GM23338 (cell line): ENCODE results near the gene ASGR1. TPM values are rescaled to one million over a fixed set of nuclear protein-coding genes. Genes with fewer than 3 reads are reported as not detected.

ENCODE experiments used
- ATAC-seq: fragments of 200-7000 bp; cut with Tn5 transposase; 3 replicates; pipeline ENCODE4 v1.9.1; 2020
- DNase-seq: peaks from one replicate; pipeline ENCODE4 v3.0.0-alpha.2; 2015; ENCODE audit warnings: low spot score
- H2AFZ ChIP-seq: fragments of 200-600 bp; sonication (generic); 2 replicates; pipeline ENCODE4 v1.8.0; 2016; ENCODE audit warnings: antibody characterized with exemption, mild to moderate bottlenecking, moderate library complexity
- H3F3A ChIP-seq: fragments of 200-600 bp; sonication (generic); replicated peaks from 2 replicates; pipeline ENCODE4 v1.8.0; 2017; ENCODE audit warnings: antibody characterized with exemption, mixed run types, low read depth
- H3K27ac ChIP-seq: fragments of 200-600 bp; sonication (generic); 2 replicates; pipeline ENCODE4 v1.6.1; 2016; ENCODE audit warnings: low read depth
- H3K27me3 ChIP-seq: fragments of 200-600 bp; sonication (generic); 2 replicates; pipeline ENCODE4 v1.8.0; 2016; ENCODE audit warnings: mild to moderate bottlenecking, mixed run types, moderate library complexity; ENCODE audit not compliant: insufficient read depth
- H3K36me3 ChIP-seq: fragments of 200-600 bp; sonication (generic); 2 replicates; pipeline ENCODE4 v1.8.0; 2016; ENCODE audit warnings: mild to moderate bottlenecking; ENCODE audit not compliant: insufficient read depth
- H3K4me1 ChIP-seq: fragments of 200-600 bp; sonication (generic); 2 replicates; pipeline ENCODE4 v1.8.0; 2016; ENCODE audit warnings: mild to moderate bottlenecking, moderate library complexity; ENCODE audit not compliant: insufficient read depth
- H3K4me2 ChIP-seq: fragments of 200-600 bp; sonication (generic); 2 replicates; pipeline ENCODE4 v1.7.1; 2017; ENCODE audit warnings: mixed run types
- H3K4me3 ChIP-seq: fragments of 200-600 bp; sonication (generic); 2 replicates; pipeline ENCODE4 v1.6.1; 2016; ENCODE audit warnings: mixed run types
- H3K79me2 ChIP-seq: fragments of 200-600 bp; sonication (generic); replicated peaks from 2 replicates; pipeline ENCODE4 v1.8.0; 2017; ENCODE audit warnings: mild to moderate bottlenecking; ENCODE audit not compliant: insufficient read depth
- H3K9me2 ChIP-seq: fragments of 200-600 bp; sonication (generic); 2 replicates; pipeline ENCODE4 v1.8.0; 2017; ENCODE audit not compliant: insufficient read depth
- H4K20me1 ChIP-seq: fragments of 200-600 bp; sonication (generic); replicated peaks from 2 replicates; pipeline ENCODE4 v1.8.0; 2017; ENCODE audit warnings: mild to moderate bottlenecking; ENCODE audit not compliant: insufficient read depth
- H3K27ac Mint-ChIP-seq: 2 replicates; pipeline ENCODE4 v1.8.0; 2020; ENCODE audit warnings: inconsistent platforms, mild to moderate bottlenecking, moderate library complexity, mixed read lengths
- H3K27me3 Mint-ChIP-seq: 3 replicates; pipeline ENCODE4 v1.8.0; 2022; ENCODE audit warnings: low read depth, mild to moderate bottlenecking, moderate library complexity, mixed read lengths, inconsistent platforms; ENCODE audit not compliant: insufficient read depth, poor library complexity
- H3K36me3 Mint-ChIP-seq: 3 replicates; pipeline ENCODE4 v1.8.0; 2021; ENCODE audit warnings: low read depth, mild to moderate bottlenecking, inconsistent platforms, moderate library complexity, mixed read lengths
- H3K4me1 Mint-ChIP-seq: 3 replicates; pipeline ENCODE4 v1.8.0; 2020; ENCODE audit warnings: mild to moderate bottlenecking, inconsistent platforms, mixed read lengths
- H3K4me3 Mint-ChIP-seq: 3 replicates; pipeline ENCODE4 v1.8.0; 2021; ENCODE audit warnings: moderate library complexity, mild to moderate bottlenecking, inconsistent platforms, mixed read lengths
- H3K9me3 Mint-ChIP-seq: 3 replicates; pipeline ENCODE4 v1.8.0; 2020; ENCODE audit warnings: moderate library complexity, mild to moderate bottlenecking, inconsistent platforms, mixed read lengths
- JUNB ChIP-seq: IDR thresholded peaks from one replicate; pipeline ENCODE4 v1.6.1; 2016; ENCODE audit warnings: antibody characterized with exemption; ENCODE audit not compliant: unreplicated experiment
- POLR2AphosphoS5 ChIP-seq: IDR thresholded peaks from 2 replicates; pipeline ENCODE4 v1.6.1; 2016; ENCODE audit warnings: antibody characterized with exemption, low read depth
- STAT1 ChIP-seq: IDR thresholded peaks from one replicate; pipeline ENCODE4 v1.6.1; 2016; ENCODE audit warnings: antibody characterized with exemption; ENCODE audit not compliant: unreplicated experiment
- ZNF114 ChIP-seq: fragments of 250-450 bp; sonication (Bioruptor Pico); IDR thresholded peaks from 2 replicates; pipeline ENCODE4 v1.5.0; 2020; ENCODE audit warnings: mild to moderate bottlenecking, moderate library complexity
- ZNF331 ChIP-seq: fragments of 250-450 bp; sonication (Bioruptor Pico); IDR thresholded peaks from 2 replicates; pipeline ENCODE4 v1.5.0; 2020; ENCODE audit warnings: low read depth, mild to moderate bottlenecking, moderate library complexity
- polyA plus RNA-seq: library from polyadenylated mRNA; unstranded; fragments of >200 nt; fragmentation: Nextera tagmentation; extraction: Ambion mirVana; gene quantifications from 2 replicates; pipeline ENCODE4 v1.2.1, GENCODE V29; 2016
- total RNA-seq: library from RNA; depleted of rRNA; stranded (reverse); fragments of >200 nt; shearing (Covaris generic); gene quantifications from 2 replicates; pipeline ENCODE4 v1.2.3, GENCODE V29; 2014
- TF ChIP-seq, protein P1 (sequence below): fragments of 250-450 bp; sonication (Bioruptor Pico); IDR thresholded peaks from 2 replicates; pipeline ENCODE4 v1.5.0; 2020; ENCODE audit warnings: mild to moderate bottlenecking, moderate library complexity
- TF ChIP-seq, protein P2 (sequence below): IDR thresholded peaks from 2 replicates; pipeline ENCODE4 v1.6.1; 2016; ENCODE audit warnings: antibody characterized with exemption
- TF ChIP-seq, protein P3 (sequence below): IDR thresholded peaks from one replicate; pipeline ENCODE4 v1.6.1; 2018; ENCODE audit warnings: antibody characterized with exemption; ENCODE audit not compliant: unreplicated experiment
- TF ChIP-seq, protein P4 (sequence below), 2 experiments: fragments of 200-600 bp in 1 of 2; sonication (generic) in 1 of 2; conservative IDR thresholded peaks; 2 replicates each; pipeline versions ENCODE4 v1.5.1 to v1.6.1; 2016 to 2017; ENCODE audit warnings: antibody characterized with exemption in 2 of 2, low read depth in 2 of 2, mild to moderate bottlenecking in 2 of 2, moderate library complexity in 1 of 2

ASGR1 gene
- total and polyA plus RNA-seq, 2 experiments from 2014 or later: 8.3 to 9.0 TPM

GRCh38 chr17:7207120-7208001 lies 28.2 kb upstream of the ASGR1 start (continued):
- TF ChIP-seq, protein P1, sequence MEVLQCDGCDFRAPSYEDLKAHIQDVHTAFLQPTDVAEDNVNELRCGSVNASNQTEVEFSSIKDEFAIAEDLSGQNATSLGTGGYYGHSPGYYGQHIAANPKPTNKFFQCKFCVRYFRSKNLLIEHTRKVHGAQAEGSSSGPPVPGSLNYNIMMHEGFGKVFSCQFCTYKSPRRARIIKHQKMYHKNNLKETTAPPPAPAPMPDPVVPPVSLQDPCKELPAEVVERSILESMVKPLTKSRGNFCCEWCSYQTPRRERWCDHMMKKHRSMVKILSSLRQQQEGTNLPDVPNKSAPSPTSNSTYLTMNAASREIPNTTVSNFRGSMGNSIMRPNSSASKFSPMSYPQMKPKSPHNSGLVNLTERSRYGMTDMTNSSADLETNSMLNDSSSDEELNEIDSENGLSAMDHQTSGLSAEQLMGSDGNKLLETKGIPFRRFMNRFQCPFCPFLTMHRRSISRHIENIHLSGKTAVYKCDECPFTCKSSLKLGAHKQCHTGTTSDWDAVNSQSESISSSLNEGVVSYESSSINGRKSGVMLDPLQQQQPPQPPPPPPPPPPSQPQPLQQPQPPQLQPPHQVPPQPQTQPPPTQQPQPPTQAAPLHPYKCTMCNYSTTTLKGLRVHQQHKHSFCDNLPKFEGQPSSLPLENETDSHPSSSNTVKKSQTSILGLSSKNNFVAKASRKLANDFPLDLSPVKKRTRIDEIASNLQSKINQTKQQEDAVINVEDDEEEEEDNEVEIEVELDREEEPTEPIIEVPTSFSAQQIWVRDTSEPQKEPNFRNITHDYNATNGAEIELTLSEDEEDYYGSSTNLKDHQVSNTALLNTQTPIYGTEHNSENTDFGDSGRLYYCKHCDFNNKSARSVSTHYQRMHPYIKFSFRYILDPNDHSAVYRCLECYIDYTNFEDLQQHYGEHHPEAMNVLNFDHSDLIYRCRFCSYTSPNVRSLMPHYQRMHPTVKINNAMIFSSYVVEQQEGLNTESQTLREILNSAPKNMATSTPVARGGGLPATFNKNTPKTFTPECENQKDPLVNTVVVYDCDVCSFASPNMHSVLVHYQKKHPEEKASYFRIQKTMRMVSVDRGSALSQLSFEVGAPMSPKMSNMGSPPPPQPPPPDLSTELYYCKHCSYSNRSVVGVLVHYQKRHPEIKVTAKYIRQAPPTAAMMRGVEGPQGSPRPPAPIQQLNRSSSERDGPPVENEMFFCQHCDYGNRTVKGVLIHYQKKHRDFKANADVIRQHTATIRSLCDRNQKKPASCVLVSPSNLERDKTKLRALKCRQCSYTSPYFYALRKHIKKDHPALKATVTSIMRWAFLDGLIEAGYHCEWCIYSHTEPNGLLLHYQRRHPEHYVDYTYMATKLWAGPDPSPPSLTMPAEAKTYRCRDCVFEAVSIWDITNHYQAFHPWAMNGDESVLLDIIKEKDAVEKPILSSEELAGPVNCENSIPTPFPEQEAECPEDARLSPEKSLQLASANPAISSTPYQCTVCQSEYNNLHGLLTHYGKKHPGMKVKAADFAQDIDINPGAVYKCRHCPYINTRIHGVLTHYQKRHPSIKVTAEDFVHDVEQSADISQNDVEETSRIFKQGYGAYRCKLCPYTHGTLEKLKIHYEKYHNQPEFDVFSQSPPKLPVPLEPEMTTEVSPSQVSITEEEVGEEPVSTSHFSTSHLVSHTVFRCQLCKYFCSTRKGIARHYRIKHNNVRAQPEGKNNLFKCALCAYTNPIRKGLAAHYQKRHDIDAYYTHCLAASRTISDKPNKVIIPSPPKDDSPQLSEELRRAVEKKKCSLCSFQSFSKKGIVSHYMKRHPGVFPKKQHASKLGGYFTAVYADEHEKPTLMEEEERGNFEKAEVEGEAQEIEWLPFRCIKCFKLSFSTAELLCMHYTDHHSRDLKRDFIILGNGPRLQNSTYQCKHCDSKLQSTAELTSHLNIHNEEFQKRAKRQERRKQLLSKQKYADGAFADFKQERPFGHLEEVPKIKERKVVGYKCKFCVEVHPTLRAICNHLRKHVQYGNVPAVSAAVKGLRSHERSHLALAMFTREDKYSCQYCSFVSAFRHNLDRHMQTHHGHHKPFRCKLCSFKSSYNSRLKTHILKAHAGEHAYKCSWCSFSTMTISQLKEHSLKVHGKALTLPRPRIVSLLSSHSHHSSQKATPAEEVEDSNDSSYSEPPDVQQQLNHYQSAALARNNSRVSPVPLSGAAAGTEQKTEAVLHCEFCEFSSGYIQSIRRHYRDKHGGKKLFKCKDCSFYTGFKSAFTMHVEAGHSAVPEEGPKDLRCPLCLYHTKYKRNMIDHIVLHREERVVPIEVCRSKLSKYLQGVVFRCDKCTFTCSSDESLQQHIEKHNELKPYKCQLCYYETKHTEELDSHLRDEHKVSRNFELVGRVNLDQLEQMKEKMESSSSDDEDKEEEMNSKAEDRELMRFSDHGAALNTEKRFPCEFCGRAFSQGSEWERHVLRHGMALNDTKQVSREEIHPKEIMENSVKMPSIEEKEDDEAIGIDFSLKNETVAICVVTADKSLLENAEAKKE (CRISPR knock-in tag): no peak
- TF ChIP-seq, protein P2, sequence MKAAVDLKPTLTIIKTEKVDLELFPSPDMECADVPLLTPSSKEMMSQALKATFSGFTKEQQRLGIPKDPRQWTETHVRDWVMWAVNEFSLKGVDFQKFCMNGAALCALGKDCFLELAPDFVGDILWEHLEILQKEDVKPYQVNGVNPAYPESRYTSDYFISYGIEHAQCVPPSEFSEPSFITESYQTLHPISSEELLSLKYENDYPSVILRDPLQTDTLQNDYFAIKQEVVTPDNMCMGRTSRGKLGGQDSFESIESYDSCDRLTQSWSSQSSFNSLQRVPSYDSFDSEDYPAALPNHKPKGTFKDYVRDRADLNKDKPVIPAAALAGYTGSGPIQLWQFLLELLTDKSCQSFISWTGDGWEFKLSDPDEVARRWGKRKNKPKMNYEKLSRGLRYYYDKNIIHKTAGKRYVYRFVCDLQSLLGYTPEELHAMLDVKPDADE: no peak
- TF ChIP-seq ZNF114 (CRISPR knock-in tag) (no peak), POLR2AphosphoS5 (no peak), ZNF331 (CRISPR knock-in tag) (no peak)

- H3K27ac ChIP-seq: no peak overlapping the region
- H3K27me3 ChIP-seq: no peaks in the 10 kb centered on the region
- peaks cover 36% of the 10 kb centered on the region for H3K79me2 ChIP-seq
- H3F3A ChIP-seq: peaks cover 26% of the 10 kb centered on the region
- peaks cover 15% of the 10 kb centered on the region for H3K36me3 ChIP-seq
- Mint-ChIP-seq H3K4me1 (peaks cover 51% of the 10 kb centered on the region), H3K27me3 (peaks cover 14% of the 10 kb centered on the region), H3K9me3 (no peaks in the 10 kb centered on the region; the same call in 2 of the 3 replicates), H3K27ac (peak overlapping the region; percentile 57), H3K4me3 (peak overlapping the region; percentile 80), H3K36me3 (peaks cover 34% of the 10 kb centered on the region)
- no peaks in the 10 kb centered on the region for H3K9me2 ChIP-seq
- no peak for ATAC-seq
- DNase-seq: no peak
- H2AFZ ChIP-seq: no peak overlapping the region
- peaks cover 35% of the 10 kb centered on the region for H3K4me1 ChIP-seq
- peaks cover 10% of the 10 kb centered on the region for H4K20me1 ChIP-seq
- H3K4me2 ChIP-seq: peak overlapping the region; percentile 89
- peak overlapping the region; percentile 55 for H3K4me3 ChIP-seq
- TF ChIP-seq STAT1 (no peak), POLR2AphosphoS5 (no peak), JUNB (no peak)
- TF ChIP-seq, protein P3, sequence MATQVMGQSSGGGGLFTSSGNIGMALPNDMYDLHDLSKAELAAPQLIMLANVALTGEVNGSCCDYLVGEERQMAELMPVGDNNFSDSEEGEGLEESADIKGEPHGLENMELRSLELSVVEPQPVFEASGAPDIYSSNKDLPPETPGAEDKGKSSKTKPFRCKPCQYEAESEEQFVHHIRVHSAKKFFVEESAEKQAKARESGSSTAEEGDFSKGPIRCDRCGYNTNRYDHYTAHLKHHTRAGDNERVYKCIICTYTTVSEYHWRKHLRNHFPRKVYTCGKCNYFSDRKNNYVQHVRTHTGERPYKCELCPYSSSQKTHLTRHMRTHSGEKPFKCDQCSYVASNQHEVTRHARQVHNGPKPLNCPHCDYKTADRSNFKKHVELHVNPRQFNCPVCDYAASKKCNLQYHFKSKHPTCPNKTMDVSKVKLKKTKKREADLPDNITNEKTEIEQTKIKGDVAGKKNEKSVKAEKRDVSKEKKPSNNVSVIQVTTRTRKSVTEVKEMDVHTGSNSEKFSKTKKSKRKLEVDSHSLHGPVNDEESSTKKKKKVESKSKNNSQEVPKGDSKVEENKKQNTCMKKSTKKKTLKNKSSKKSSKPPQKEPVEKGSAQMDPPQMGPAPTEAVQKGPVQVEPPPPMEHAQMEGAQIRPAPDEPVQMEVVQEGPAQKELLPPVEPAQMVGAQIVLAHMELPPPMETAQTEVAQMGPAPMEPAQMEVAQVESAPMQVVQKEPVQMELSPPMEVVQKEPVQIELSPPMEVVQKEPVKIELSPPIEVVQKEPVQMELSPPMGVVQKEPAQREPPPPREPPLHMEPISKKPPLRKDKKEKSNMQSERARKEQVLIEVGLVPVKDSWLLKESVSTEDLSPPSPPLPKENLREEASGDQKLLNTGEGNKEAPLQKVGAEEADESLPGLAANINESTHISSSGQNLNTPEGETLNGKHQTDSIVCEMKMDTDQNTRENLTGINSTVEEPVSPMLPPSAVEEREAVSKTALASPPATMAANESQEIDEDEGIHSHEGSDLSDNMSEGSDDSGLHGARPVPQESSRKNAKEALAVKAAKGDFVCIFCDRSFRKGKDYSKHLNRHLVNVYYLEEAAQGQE: no peak
- TF ChIP-seq, protein P4, sequence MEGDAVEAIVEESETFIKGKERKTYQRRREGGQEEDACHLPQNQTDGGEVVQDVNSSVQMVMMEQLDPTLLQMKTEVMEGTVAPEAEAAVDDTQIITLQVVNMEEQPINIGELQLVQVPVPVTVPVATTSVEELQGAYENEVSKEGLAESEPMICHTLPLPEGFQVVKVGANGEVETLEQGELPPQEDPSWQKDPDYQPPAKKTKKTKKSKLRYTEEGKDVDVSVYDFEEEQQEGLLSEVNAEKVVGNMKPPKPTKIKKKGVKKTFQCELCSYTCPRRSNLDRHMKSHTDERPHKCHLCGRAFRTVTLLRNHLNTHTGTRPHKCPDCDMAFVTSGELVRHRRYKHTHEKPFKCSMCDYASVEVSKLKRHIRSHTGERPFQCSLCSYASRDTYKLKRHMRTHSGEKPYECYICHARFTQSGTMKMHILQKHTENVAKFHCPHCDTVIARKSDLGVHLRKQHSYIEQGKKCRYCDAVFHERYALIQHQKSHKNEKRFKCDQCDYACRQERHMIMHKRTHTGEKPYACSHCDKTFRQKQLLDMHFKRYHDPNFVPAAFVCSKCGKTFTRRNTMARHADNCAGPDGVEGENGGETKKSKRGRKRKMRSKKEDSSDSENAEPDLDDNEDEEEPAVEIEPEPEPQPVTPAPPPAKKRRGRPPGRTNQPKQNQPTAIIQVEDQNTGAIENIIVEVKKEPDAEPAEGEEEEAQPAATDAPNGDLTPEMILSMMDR (conservative IDR thresholded peaks at IDR 0.05; ENCODE audit: low read depth in 2 of 2): no peak
These were observed 26.4 kb upstream of the ASGR1 start for GRCh38 chr17:7205561-7205960.
